MCF 10A (cell line): Measurements from ENCODE around the gene LRRC47. TPM values are rescaled to one million over a fixed set of nuclear protein-coding genes. Genes with fewer than 3 reads are reported as not detected.
A peak's percentile ranks its signal among the peaks of the same experiment; 100 is the strongest.

Experiments used
- BruUV-seq: library from RNA; stranded (reverse); fragments of 400-500 nt; replicated peaks from 2 replicates; lab custom pipeline; 2021; lab: Mats Ljungman, UMichigan
- CTCF ChIA-PET: fragments of 300-600 bp; sonication (Branson Sonifier 250); formaldehyde crosslinking; extraction: SDS; loops from one replicate; lab custom pipeline; 2021; ENCODE audit warnings: antibody characterized with exemption, inconsistent platforms; lab: Yijun Ruan, JAX
- POLR2A ChIA-PET: fragments of 300-600, 350-650 bp; sonication (Branson Sonifier 250); formaldehyde crosslinking; extraction: SDS; loops from one replicate; lab custom pipeline; 2020; ENCODE audit warnings: antibody characterized with exemption, inconsistent platforms; lab: Yijun Ruan, JAX
- DNase-seq: peaks from one replicate; pipeline ENCODE4 v3.0.0-alpha.2; 2018; ENCODE audit not compliant: unreplicated experiment
- H3K27ac Mint-ChIP-seq: one replicate; pipeline ENCODE4 v1.8.0; 2022; ENCODE audit warnings: mild to moderate bottlenecking, low read depth, mixed read lengths; ENCODE audit not compliant: unreplicated experiment
- H3K27me3 Mint-ChIP-seq: one replicate; pipeline ENCODE4 v1.8.0; 2022; ENCODE audit warnings: mixed read lengths; ENCODE audit not compliant: insufficient read depth, unreplicated experiment
- H3K36me3 Mint-ChIP-seq: one replicate; pipeline ENCODE4 v1.8.0; 2022; ENCODE audit warnings: mild to moderate bottlenecking, moderate library complexity, mixed read lengths; ENCODE audit not compliant: insufficient read depth, unreplicated experiment
- H3K4me1 Mint-ChIP-seq: one replicate; pipeline ENCODE4 v1.8.0; 2022; ENCODE audit warnings: mixed read lengths; ENCODE audit not compliant: insufficient read depth, unreplicated experiment
- H3K4me3 Mint-ChIP-seq: one replicate; pipeline ENCODE4 v1.8.0; 2022; ENCODE audit warnings: mild to moderate bottlenecking, moderate library complexity, mixed read lengths; ENCODE audit not compliant: unreplicated experiment
- H3K9me3 Mint-ChIP-seq: one replicate; pipeline ENCODE4 v1.8.0; 2022; ENCODE audit warnings: mixed read lengths; ENCODE audit not compliant: unreplicated experiment
- CTCF ChIP-seq: fragments of 200-600 bp; IDR thresholded peaks from one replicate; pipeline ENCODE4 v1.8.0; 2022; ENCODE audit warnings: antibody characterized with exemption, mild to moderate bottlenecking; ENCODE audit not compliant: unreplicated experiment
- intact Hi-C: fragments of 100-400 bp; cut with micrococcal nuclease; formaldehyde crosslinking; loops from 2 replicates; pipeline ENCODE4 v1.14.1; 2022
- total RNA-seq: library from RNA; stranded (reverse); gene quantifications from 2 replicates; pipeline ENCODE4 v1.2.3, GENCODE V29; 2022

Gene LRRC47
- total RNA-seq, 1 experiment from 2014 or later, result 46.1 TPM

- intact Hi-C loops, result no loop called here
- BruUV-seq, result no TSS peak
- peak; percentile 81 for DNase-seq
- H3K4me1 Mint-ChIP-seq, result no peaks in the 10 kb centered on the region
- H3K36me3 Mint-ChIP-seq, result no peaks in the 10 kb centered on the region
- H3K4me3 Mint-ChIP-seq, result peak overlapping the region; percentile 62
- no peak for TF ChIP-seq CTCF
- no peak overlapping the region for H3K27ac Mint-ChIP-seq
- CTCF ChIA-PET, result no interaction called here
- POLR2A ChIA-PET, result no interaction called here
- H3K27me3 Mint-ChIP-seq, result no peaks in the 10 kb centered on the region
- H3K9me3 Mint-ChIP-seq, result no peaks in the 10 kb centered on the region
Observed at GRCh38 chr1:3772027-3772714, 24.1 kb downstream of the LRRC47 start.

DNA sequence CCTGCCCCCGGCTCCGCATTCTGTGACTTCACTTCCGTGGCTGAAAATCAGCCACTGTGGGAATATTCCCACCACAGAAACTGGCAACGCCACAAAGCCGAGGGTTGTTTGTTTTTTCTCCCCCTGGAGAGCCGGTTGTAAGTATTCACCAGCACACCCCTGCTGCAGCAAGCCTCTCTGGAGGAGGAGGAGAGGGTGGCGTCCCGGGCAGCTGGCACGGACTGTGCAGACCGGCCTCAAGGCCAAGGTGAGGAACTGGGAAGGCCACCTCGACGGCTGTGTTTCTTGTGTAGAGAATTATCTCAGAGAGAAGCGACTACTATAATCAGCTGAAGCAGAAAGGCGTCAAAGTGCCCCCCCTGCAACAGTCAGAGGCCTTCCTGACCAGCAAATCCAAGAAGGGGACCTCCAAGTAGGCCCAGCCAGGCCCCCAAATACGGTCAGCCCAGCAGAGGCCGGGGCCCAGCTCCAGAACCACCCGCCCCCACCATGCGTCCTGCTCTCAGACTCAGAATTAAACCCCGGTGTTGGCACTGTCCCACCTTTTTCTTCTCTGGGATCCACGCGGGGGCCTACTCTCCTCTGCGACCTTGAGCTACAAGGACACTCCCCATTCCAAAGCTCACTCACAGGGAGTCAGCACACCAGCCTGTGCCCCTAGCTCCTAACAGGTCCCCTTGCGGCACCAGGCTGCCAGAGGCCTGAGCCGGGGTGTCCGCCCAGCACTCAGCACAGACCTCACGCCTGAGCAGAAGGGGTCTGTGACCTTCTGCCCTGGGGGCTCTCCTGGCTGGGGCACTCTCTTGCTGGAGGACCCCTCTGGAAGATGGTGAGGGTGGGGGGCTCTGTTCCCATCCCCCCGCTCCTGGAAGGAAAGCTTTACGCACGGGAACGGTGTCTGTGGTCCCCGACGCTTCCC lies 24.9 kb downstream of the LRRC47 start:
- CTCF ChIA-PET, result interaction anchor here (1.4 kb wide), 1 partner anchor 23 kb away, joined by 4 read pairs; no protein-coding TSS in a partner anchor
- peak overlapping the region; percentile 62 for H3K4me3 Mint-ChIP-seq
- BruUV-seq, result no TSS peak
- no peak for TF ChIP-seq CTCF
- H3K27me3 Mint-ChIP-seq, result peaks cover 2% of the 10 kb centered on the region
- H3K9me3 Mint-ChIP-seq, result no peaks in the 10 kb centered on the region
- H3K4me1 Mint-ChIP-seq, result no peaks in the 10 kb centered on the region
- H3K36me3 Mint-ChIP-seq, result no peaks in the 10 kb centered on the region
- intact Hi-C loops, result no loop called here
- no peak for DNase-seq
- POLR2A ChIA-PET, result no interaction called here
- no peak overlapping the region for H3K27ac Mint-ChIP-seq

- H3K4me1 Mint-ChIP-seq, result no peaks in the 10 kb centered on the region
- no peaks in the 10 kb centered on the region for H3K9me3 Mint-ChIP-seq
- CTCF ChIA-PET, result interaction anchor here (0.5 to 1.4 kb wide), 2 partner anchors 24 to 120 kb away, joined by 3 to 4 read pairs; partner anchors contain the start of gene WRAP73
- DNase-seq, result no peak
- peak overlapping the region; percentile 14 for H3K4me3 Mint-ChIP-seq
- intact Hi-C loops, result no loop called here
- TF ChIP-seq CTCF, result no peak
- POLR2A ChIA-PET, result no interaction called here
- H3K36me3 Mint-ChIP-seq, result no peaks in the 10 kb centered on the region
- H3K27ac Mint-ChIP-seq, result no peak overlapping the region
- peaks cover 10% of the 10 kb centered on the region for H3K27me3 Mint-ChIP-seq
- BruUV-seq, result no TSS peak
Observed at GRCh38 chr1:3770047-3770765, 26.1 kb downstream of the LRRC47 start.
